ENCODE data around the gene ID2.

The ID2 gene

GRCh38 chr2:8670580-8670979, 11.3 kb upstream of the ID2 start:
- Histone ChIP-seq H3K27me3 (ENCODE audit: control insufficient read depth in 1 of 2, insufficient read depth in 2 of 2, low read length in 2 of 2) (no peaks in the 10 kb centered on the region), H3K27ac (ENCODE audit: low read length) (no peak overlapping the region), H3K36me3 (ENCODE audit: control insufficient read depth in 2 of 2, insufficient read depth in 2 of 2, low read length in 2 of 2) (no peaks in the 10 kb centered on the region), H3K4me3 (ENCODE audit: low read length in 2 of 2) (no peak overlapping the region), H3K9me3 (ENCODE audit: control insufficient read depth in 2 of 2, low read length in 2 of 2) (peaks cover 0 to 9% of the 10 kb centered on the region in 2 donors), H3K4me1 (ENCODE audit: control insufficient read depth, insufficient read depth, low read length) (peaks cover 3% of the 10 kb centered on the region), H3K9ac (ENCODE audit: low read length in 2 of 2) (no peak overlapping the region)

GRCh38 chr2:8671176-8671575, 10.7 kb upstream of the ID2 start:
- Histone ChIP-seq H3K4me1 (ENCODE audit: control insufficient read depth, insufficient read depth, low read length) (peaks cover 9% of the 10 kb centered on the region), H3K27ac (ENCODE audit: low read length) (no peak overlapping the region), H3K9ac (ENCODE audit: low read length in 2 of 2) (no peak overlapping the region), H3K9me3 (ENCODE audit: control insufficient read depth in 2 of 2, low read length in 2 of 2) (peaks cover 0 to 9% of the 10 kb centered on the region in 2 donors), H3K4me3 (ENCODE audit: low read length in 2 of 2) (no peak overlapping the region), H3K36me3 (ENCODE audit: control insufficient read depth in 2 of 2, insufficient read depth in 2 of 2, low read length in 2 of 2) (no peaks in the 10 kb centered on the region), H3K27me3 (ENCODE audit: control insufficient read depth in 1 of 2, insufficient read depth in 2 of 2, low read length in 2 of 2) (no peaks in the 10 kb centered on the region)

- Histone ChIP-seq H3K36me3 (ENCODE audit: control insufficient read depth in 2 of 2, insufficient read depth in 2 of 2, low read length in 2 of 2) (no peaks in the 10 kb centered on the region), H3K4me1 (ENCODE audit: control insufficient read depth, insufficient read depth, low read length) (peaks cover 13% of the 10 kb centered on the region), H3K27me3 (ENCODE audit: control insufficient read depth in 1 of 2, insufficient read depth in 2 of 2, low read length in 2 of 2) (no peaks in the 10 kb centered on the region), H3K27ac (ENCODE audit: low read length) (no peak overlapping the region), H3K9ac (ENCODE audit: low read length in 2 of 2) (no peak overlapping the region), H3K9me3 (ENCODE audit: control insufficient read depth in 2 of 2, low read length in 2 of 2) (peaks cover 0 to 9% of the 10 kb centered on the region in 2 donors), H3K4me3 (ENCODE audit: low read length in 2 of 2) (no peak overlapping the region)
Measured at GRCh38 chr2:8671802-8672201, 10.1 kb upstream of the ID2 start.

- H3K4me1 ChIP-seq (ENCODE audit: control insufficient read depth, insufficient read depth, low read length), result peaks cover 22% of the 10 kb centered on the region
- no peak overlapping the region for H3K4me3 ChIP-seq (ENCODE audit: low read length in 2 of 2)
- H3K27ac ChIP-seq (ENCODE audit: low read length), result no peak overlapping the region
- H3K27me3 ChIP-seq (ENCODE audit: control insufficient read depth in 1 of 2, insufficient read depth in 2 of 2, low read length in 2 of 2), result no peaks in the 10 kb centered on the region
- H3K36me3 ChIP-seq (ENCODE audit: control insufficient read depth in 2 of 2, insufficient read depth in 2 of 2, low read length in 2 of 2), result no peaks in the 10 kb centered on the region
- H3K9me3 ChIP-seq (ENCODE audit: control insufficient read depth in 2 of 2, low read length in 2 of 2), result peaks cover 0 to 9% of the 10 kb centered on the region in 2 donors
- H3K9ac ChIP-seq (ENCODE audit: low read length in 2 of 2), result no peak overlapping the region
Measured at GRCh38 chr2:8672940-8673339, 8.9 kb upstream of the ID2 start.

- Histone ChIP-seq H3K27me3 (ENCODE audit: control insufficient read depth in 1 of 2, insufficient read depth in 2 of 2, low read length in 2 of 2) (no peaks in the 10 kb centered on the region), H3K36me3 (ENCODE audit: control insufficient read depth in 2 of 2, insufficient read depth in 2 of 2, low read length in 2 of 2) (no peaks in the 10 kb centered on the region), H3K4me3 (ENCODE audit: low read length in 2 of 2) (no peak overlapping the region), H3K9me3 (ENCODE audit: control insufficient read depth in 2 of 2, low read length in 2 of 2) (peaks cover 0 to 9% of the 10 kb centered on the region in 2 donors), H3K27ac (ENCODE audit: low read length) (no peak overlapping the region), H3K9ac (ENCODE audit: low read length in 2 of 2) (no peak overlapping the region), H3K4me1 (ENCODE audit: control insufficient read depth, insufficient read depth, low read length) (peaks cover 24% of the 10 kb centered on the region)
Measured at GRCh38 chr2:8673381-8673780, 8.5 kb upstream of the ID2 start.

GRCh38 chr2:8674420-8675009, 7.3 kb upstream of the ID2 start:
- Histone ChIP-seq H3K27ac (ENCODE audit: low read length) (no peak overlapping the region), H3K4me3 (ENCODE audit: low read length in 2 of 2) (no peak overlapping the region), H3K27me3 (ENCODE audit: control insufficient read depth in 1 of 2, insufficient read depth in 2 of 2, low read length in 2 of 2) (no peaks in the 10 kb centered on the region), H3K9ac (ENCODE audit: low read length in 2 of 2) (no peak overlapping the region), H3K4me1 (ENCODE audit: control insufficient read depth, insufficient read depth, low read length) (peaks cover 24% of the 10 kb centered on the region), H3K9me3 (ENCODE audit: control insufficient read depth in 2 of 2, low read length in 2 of 2) (peaks cover 0 to 9% of the 10 kb centered on the region in 2 donors), H3K36me3 (ENCODE audit: control insufficient read depth in 2 of 2, insufficient read depth in 2 of 2, low read length in 2 of 2) (no peaks in the 10 kb centered on the region)

DNA sequence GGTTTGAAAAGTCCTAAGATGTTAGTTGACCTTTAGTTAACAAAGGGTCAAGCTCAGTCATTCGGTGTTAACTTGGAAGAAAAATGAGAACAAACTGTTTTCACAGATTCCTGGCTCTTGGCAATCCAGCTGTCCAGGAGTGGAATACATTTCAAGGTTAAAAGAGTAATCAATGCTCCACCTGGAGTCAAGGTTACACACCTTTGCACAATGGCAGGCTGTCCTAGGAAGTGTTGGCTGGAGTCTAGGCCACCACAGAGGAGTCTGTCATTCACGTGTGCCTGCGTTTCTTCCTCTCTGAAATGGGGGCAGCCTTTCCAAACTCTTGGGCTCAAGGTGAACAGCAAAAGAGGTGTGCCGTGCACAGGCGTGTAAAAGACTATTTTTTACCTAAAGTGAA, 6.3 kb upstream of the ID2 start:
- H3K27ac ChIP-seq (ENCODE audit: low read length), result peak overlapping the region; percentile 95
- H3K36me3 ChIP-seq (ENCODE audit: control insufficient read depth in 2 of 2, insufficient read depth in 2 of 2, low read length in 2 of 2), result no peaks in the 10 kb centered on the region
- no peak overlapping the region for H3K4me3 ChIP-seq (ENCODE audit: low read length in 2 of 2)
- peak overlapping the region in 1 of 2 donors; percentile 86 for H3K9ac ChIP-seq (ENCODE audit: low read length in 2 of 2)
- H3K9me3 ChIP-seq (ENCODE audit: control insufficient read depth in 2 of 2, low read length in 2 of 2), result peaks cover 0 to 9% of the 10 kb centered on the region in 2 donors
- H3K27me3 ChIP-seq (ENCODE audit: control insufficient read depth in 1 of 2, insufficient read depth in 2 of 2, low read length in 2 of 2), result no peaks in the 10 kb centered on the region
- peaks cover 32% of the 10 kb centered on the region for H3K4me1 ChIP-seq (ENCODE audit: control insufficient read depth, insufficient read depth, low read length)

GRCh38 chr2:8676191-8676920, 5.5 kb upstream of the ID2 start:
- Histone ChIP-seq H3K4me3 (ENCODE audit: low read length in 2 of 2) (peak overlapping the region; percentile 75), H3K9ac (ENCODE audit: low read length in 2 of 2) (peak overlapping the region; percentile 86 to 90), H3K27me3 (ENCODE audit: control insufficient read depth in 1 of 2, insufficient read depth in 2 of 2, low read length in 2 of 2) (no peaks in the 10 kb centered on the region), H3K9me3 (ENCODE audit: control insufficient read depth in 2 of 2, low read length in 2 of 2) (peaks cover 0 to 9% of the 10 kb centered on the region in 2 donors), H3K36me3 (ENCODE audit: control insufficient read depth in 2 of 2, insufficient read depth in 2 of 2, low read length in 2 of 2) (no peaks in the 10 kb centered on the region), H3K4me1 (ENCODE audit: control insufficient read depth, insufficient read depth, low read length) (peaks cover 39% of the 10 kb centered on the region), H3K27ac (ENCODE audit: low read length) (peak overlapping the region; percentile 95)

DNA sequence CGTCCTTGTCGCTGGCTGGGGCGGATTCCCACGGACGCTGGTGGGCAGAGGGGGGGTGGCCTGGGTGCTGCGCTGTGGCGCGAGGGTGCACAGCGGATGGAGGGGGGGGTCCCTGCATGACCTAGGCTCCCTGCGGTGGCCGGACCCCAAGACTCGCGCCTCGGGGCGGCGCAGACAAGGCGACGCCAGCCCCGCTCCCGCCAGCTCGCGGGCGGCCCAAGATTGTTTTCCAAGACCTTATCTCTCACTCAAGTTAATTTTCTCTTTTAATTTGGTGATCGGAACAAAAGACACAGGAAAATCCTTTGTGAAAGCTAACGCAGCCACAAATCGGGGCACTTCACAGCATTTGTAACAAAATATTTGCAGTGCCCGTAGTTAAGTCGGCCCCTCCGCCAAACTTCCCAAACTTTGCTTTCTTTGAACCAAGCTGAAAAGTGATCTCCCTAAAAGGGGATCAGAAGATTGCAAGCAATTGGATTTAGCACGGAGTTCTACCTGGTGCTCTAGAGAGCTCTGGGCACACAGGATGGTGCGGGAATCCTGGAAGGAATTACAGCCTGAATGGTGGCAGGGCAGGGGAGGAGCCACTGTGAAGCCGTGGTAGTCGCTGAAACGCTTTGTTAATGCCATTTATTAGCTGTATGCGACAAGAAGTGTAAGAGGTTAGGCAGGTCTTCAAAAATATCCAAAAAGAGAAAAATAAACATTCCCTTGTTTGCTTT, 4.8 kb upstream of the ID2 start:
- peaks cover 0 to 9% of the 10 kb centered on the region in 2 donors for H3K9me3 ChIP-seq (ENCODE audit: control insufficient read depth in 2 of 2, low read length in 2 of 2)
- no peaks in the 10 kb centered on the region for H3K27me3 ChIP-seq (ENCODE audit: control insufficient read depth in 1 of 2, insufficient read depth in 2 of 2, low read length in 2 of 2)
- H3K36me3 ChIP-seq (ENCODE audit: control insufficient read depth in 2 of 2, insufficient read depth in 2 of 2, low read length in 2 of 2), result no peaks in the 10 kb centered on the region
- H3K9ac ChIP-seq (ENCODE audit: low read length in 2 of 2), result peak overlapping the region; percentile 76 to 90
- H3K4me3 ChIP-seq (ENCODE audit: low read length in 2 of 2), result peak overlapping the region; percentile 75
- peaks cover 41% of the 10 kb centered on the region for H3K4me1 ChIP-seq (ENCODE audit: control insufficient read depth, insufficient read depth, low read length)
- H3K27ac ChIP-seq (ENCODE audit: low read length), result peak overlapping the region; percentile 95

- peak overlapping the region; percentile 75 for H3K4me3 ChIP-seq (ENCODE audit: low read length in 2 of 2)
- H3K36me3 ChIP-seq (ENCODE audit: control insufficient read depth in 2 of 2, insufficient read depth in 2 of 2, low read length in 2 of 2), result no peaks in the 10 kb centered on the region
- H3K4me1 ChIP-seq (ENCODE audit: control insufficient read depth, insufficient read depth, low read length), result peaks cover 43% of the 10 kb centered on the region
- H3K27ac ChIP-seq (ENCODE audit: low read length), result peak overlapping the region; percentile 95
- H3K9ac ChIP-seq (ENCODE audit: low read length in 2 of 2), result peak overlapping the region; percentile 76 to 90
- H3K27me3 ChIP-seq (ENCODE audit: control insufficient read depth in 1 of 2, insufficient read depth in 2 of 2, low read length in 2 of 2), result no peaks in the 10 kb centered on the region
- peaks cover 0 to 9% of the 10 kb centered on the region in 2 donors for H3K9me3 ChIP-seq (ENCODE audit: control insufficient read depth in 2 of 2, low read length in 2 of 2)
Measured at GRCh38 chr2:8677646-8678592, 3.9 kb upstream of the ID2 start.
